Measurements from ENCODE around the gene CFAP57.
A peak's percentile ranks its signal among the peaks of the same experiment; 100 is the strongest.
"Not testable (repeated sequence)": the region's sequence is repeated elsewhere in the genome, so short reads cannot be mapped to it uniquely, and the experiment has no call there.

Gene CFAP57

DNA sequence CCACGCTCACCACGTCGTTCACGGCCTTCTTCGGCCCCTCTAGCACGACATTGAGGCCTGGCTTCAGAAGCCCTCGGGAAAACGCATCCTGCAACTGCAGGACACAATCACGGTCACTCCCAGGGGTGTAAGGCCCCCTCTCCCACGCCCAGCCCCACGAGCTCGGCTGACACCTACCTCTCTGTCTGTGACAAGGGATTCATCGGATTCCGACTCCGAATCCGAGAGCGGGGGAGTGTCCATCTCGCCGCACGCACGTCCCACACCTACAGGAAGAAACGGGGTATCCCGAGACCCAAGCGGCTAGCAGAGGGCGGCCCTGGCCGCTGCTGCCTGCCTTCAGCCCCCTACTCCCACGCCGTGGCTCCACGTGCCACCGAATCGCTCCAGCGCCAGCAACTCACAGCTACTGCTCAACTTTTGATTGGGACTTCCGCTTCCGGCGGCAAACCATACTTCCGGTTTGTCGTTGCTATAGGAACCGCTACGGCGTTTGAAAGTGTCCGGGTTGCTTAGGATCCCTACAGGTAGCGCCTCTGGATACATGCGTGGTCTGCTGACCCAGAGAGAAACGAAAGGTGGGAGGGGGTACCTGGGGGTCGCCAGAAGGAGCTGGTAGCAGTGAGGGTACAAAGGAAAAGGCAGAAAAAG is at the start of gene CFAP57, which contains the start of gene EBNA1BP2:
Gene CFAP57 (plus strand): TSS at position 455 of the 651 bp plus-strand sequence. CDS start 424 bp downstream, outside the sequence.
Gene EBNA1BP2 (minus strand): TSS at position 415 of the 651 bp plus-strand sequence. CDS start 172 bp downstream, at position 243.
- DNase-seq (ENCODE audit: low read depth), result peak; percentile 78

DNA sequence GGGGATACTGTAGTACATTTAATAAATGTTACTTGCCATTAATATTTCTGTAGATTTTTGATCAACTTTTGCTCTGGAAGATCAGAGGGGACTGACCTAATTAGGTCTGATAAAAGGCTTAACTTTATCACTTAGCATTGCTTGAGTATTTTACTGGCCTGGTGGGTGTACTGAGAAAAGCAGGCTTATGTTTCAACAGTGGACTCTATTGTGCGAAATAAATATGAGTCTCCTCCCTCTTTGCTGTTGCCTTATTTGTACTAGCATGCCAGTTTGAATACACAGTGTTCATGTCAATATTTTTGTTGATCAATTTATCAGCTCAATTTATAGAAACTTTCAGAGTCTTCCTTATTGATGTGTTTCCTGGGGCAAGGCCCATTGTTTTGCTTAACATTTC is 49.1 kb upstream of the CFAP57 start:
- DNase-seq (ENCODE audit: low read depth), result no peak

- DNase-seq (ENCODE audit: low read depth), result no peak
These were observed 43.3 kb upstream of the CFAP57 start for GRCh38 chr1:43128816-43129215.

- no peak for DNase-seq (ENCODE audit: low read depth)
These were observed 42.7 kb upstream of the CFAP57 start for GRCh38 chr1:43129426-43129825.

DNA sequence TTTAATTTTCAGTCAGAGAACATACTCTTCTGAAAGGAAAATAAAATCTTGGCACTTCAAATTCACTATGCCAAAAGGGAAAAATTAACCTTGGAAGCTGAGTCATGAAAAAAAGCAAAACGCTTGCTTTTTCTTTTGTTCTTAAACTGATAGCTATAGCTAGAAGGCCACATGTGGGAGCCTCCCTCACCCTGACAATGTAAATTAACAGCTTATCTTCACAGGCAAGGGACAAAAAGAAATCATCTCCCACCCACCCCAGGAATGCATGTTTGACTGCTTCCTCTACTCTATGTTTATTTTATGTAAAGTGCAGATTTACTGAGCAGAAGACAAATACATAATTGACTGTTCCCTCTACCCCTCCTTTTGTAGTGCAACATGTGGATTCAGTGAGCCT is 38.1 kb upstream of the CFAP57 start:
- DNase-seq (ENCODE audit: low read depth), result no peak

GRCh38 chr1:43134640-43135039 is 37.5 kb upstream of the CFAP57 start:
- DNase-seq (ENCODE audit: low read depth), result no peak

GRCh38 chr1:43135857-43136781 is 36.0 kb upstream of the CFAP57 start:
- DNase-seq (ENCODE audit: low read depth), result no peak

DNA sequence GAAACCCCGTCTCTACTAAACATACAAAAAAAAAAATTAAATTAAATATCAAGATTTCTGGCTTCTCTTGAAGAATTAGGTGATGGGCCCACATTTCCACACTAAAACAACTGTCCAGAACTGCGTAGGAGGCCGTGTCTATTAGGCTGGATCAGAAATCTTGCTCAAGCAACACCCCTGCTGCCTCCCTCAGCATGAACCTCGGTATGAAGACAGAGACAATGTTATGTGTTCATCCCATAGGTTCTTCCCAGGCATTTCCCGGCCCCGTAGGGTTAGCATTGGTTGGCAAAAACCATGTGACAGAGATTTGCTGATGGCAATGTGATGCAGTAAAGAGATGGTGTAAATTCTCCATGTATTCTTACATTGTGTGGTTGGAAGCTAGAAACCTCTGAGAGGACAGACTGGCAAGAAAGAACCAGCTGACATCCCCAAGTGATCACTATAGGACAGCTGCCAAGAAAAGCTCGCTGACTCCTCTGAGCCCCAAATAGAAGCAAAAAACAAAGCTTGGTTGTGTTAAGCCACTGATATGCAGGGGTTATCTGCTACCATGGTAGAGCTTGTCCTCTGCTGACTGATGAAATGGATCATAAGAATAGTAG is 34.6 kb upstream of the CFAP57 start:
- DNase-seq (ENCODE audit: low read depth), result no peak

DNA sequence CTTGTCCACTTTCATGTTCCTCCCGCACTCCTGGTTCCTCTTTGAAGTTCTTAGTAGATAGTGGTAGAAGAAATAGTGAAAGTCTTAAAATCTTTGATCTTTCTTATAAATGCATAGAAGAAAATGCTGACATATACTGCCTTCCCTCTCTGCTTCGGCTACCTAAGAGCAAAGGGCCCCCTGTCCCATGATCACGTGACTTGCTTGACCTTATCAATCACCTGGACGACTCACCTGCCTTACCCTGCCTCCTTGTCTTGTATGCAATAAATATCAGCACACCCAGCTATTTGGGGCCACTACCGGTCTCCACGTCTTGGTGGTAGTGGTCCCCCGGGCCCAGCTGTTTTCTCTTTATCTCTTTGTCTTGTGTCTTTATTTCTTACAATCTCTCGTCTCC is 32.8 kb upstream of the CFAP57 start:
- DNase-seq (ENCODE audit: low read depth), result not testable (repeated sequence)

GRCh38 chr1:43140010-43140409 is 32.1 kb upstream of the CFAP57 start:
- no peak for DNase-seq (ENCODE audit: low read depth)

DNA sequence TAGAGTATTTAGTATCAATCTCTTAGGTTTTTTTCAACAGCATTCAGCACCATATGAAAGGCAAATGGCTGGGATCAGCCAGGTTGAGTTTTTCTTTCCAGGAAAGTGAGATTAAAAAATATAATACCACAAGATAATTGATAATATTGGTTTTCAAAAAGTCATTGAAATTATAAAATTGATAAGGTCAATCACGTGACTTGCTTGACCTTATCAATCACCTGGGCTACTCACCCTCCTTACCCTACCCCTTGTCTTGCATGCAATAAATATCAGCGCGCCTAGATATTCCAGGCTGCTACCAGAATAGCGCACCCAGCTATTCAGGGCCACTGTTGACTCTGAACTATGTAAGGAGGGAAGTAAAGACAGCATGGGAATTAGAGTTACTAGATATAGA is 31.5 kb upstream of the CFAP57 start:
- no peak for DNase-seq (ENCODE audit: low read depth)

DNA sequence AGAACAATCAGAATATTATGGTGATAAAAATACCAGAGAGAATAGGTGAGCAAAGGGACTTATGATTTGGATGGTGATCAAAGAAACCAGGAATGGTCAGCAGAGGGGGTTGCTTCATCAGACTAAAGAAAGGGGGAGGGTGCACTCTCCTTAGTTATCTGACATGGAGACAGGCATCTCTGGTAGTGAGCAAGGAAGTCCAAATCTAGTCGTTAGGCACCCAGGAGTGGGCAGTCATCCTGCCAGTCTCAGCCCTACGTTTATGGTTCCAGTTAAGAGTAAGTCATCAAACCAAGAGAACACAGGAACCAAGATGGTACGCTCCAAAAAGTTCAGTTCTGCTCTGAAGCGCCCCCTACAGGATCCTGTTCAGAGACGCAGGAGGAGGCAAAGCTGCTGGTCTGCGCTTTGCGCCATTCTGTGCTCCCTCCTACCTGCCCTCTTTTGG is 28.7 kb upstream of the CFAP57 start:
- no peak for DNase-seq (ENCODE audit: low read depth)

- DNase-seq (ENCODE audit: low read depth), result peak; percentile 10
These were observed 27.9 kb upstream of the CFAP57 start for GRCh38 chr1:43144237-43144636.

DNA sequence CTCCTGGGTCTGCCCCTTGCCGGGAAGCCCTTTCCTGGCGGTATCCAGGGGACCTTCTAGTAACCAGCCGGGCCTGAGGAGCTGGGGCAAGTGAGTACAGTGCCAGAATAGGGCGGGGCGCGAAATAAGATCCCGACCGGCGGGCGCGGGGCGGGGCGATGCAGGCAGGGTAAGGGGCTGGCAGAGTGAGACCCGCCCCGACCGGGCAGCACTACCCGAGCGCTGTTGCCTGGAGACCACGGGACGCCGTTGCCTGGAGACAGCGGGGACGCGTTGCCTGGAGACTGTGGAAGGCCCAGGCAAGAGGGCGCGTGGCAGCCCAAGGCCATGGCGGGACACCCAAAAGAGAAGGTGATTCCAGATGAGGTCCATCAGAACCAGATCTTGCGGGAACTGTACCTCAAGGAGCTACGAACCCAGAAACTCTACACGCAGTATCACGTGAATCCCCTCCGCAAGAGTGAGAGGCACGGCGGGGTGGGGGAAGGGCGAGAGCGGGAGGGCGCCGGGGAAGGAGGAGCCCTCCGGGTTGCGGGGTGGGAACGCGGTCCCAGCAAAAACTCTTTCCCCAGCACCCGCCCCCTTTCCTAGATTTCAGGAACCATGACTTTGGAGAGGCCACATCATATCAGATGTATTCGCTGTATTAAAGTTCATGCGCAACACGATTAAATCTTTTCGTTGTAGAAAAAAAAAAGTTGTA is 24.4 kb upstream of the CFAP57 start:
- no peak for DNase-seq (ENCODE audit: low read depth)

- no peak for DNase-seq (ENCODE audit: low read depth)
These were observed 22.2 kb upstream of the CFAP57 start for GRCh38 chr1:43149889-43150288.

GRCh38 chr1:43152866-43153265 is 19.3 kb upstream of the CFAP57 start:
- DNase-seq (ENCODE audit: low read depth), result no peak

DNA sequence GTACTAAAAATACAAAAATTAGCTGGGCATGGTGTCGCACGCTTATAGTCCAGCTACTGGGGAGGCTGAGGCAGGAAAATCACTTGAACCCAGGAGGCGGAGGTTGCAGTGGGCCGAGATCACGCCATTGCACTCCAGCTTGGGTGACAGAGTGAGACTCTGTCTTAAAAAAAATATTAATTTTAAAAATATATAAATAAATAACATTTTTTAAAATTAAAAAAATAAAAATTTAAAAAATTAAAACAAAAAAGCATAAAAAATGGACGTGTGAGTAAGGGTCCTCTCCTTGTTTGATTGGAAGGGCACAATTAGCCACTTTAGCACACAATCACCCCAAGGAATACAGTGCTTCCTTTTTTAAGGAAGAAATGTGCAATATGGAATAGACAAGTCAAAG is 18.7 kb upstream of the CFAP57 start:
- no peak for DNase-seq (ENCODE audit: low read depth)

- DNase-seq (ENCODE audit: low read depth), result no peak
These were observed 16.1 kb upstream of the CFAP57 start for GRCh38 chr1:43156026-43156425.

DNA sequence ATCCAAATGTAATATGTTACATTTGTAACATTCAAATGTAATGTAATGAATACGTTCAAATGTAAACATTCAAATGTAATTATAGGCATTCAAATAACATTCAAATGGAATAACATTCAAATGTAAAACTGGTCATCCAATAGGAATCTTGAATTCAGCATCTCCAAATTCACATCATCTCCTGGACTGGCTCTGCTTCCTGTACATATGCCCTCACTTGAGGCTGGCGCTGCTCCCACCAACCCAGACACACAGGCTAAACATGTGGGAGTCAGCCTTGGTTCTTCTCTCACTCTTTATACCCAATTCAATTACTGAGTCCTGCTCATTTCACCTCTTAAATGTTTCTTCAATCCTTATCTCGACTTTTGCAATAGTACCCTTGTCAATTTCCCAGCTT is 7.0 kb upstream of the CFAP57 start:
- no peak for DNase-seq (ENCODE audit: low read depth)

GRCh38 chr1:43165765-43166164 is 6.4 kb upstream of the CFAP57 start:
- DNase-seq (ENCODE audit: low read depth), result no peak

DNA sequence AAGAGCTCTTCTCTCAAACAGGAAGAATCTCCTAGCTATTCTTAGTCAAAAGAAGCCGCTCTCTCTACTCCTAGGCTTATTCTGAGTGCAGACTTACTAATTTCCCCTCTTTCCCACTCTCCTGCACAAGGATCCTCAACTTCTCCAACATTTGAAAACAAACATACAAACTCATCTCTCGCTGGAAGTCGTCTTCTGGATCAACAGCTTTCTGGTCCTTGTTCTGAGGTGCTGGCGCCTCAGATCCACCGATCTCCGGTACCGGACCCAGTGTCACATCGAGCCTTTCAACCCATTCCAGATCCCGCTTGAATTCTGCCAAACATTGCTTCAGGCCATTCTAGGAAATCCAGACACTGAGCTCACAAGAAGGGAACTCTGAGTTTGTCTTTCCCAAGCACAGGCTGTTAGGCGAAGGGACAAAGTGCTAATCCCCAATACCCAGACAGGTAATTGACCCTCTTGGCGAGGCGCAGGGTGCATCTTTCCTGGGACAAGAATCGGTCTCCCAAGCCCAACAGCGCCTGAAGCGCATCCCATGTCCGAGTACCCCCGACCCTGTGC is 736 bp upstream of the CFAP57 start:
- DNase-seq (ENCODE audit: low read depth), result no peak

DNA sequence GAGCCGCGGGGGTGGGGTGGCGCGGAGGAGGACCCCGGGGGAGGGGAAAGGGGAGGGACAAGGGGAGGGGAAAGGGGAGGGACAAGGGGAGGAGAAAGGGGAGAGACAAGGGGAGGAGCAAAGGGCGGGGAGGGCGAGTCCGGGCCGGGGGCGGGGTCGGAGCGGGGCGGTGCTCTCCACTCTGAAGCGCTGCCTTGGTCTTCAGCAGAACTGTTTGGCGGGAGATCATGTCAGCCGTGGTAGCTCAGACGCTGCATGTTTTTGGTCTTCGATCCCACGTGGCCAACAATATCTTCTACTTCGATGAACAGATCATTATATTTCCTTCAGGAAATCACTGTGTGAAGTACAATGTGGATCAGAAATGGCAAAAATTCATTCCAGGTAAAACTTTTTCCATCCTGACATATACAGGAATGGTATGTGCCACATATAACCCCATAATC is 420 bp downstream of the CFAP57 start:
- DNase-seq (ENCODE audit: low read depth), result no peak

All from GM04503 (cell line).